HCT116 (cell line): Measurements from ENCODE around the gene TMEM178B. TPM values are rescaled to one million over a fixed set of nuclear protein-coding genes. Genes with fewer than 3 reads are reported as not detected.

Experiments used
- ATAC-seq: fragments of 200-7000 bp; cut with Tn5 transposase; 2 replicates; pipeline ENCODE4 v1.9.1; 2020; ENCODE audit warnings: mild to moderate bottlenecking, moderate library complexity
- BruUV-seq: library from RNA; stranded (reverse); fragments of 400-500 nt; replicated peaks from 2 replicates; lab custom pipeline; 2021; lab: Mats Ljungman, UMichigan
- CTCF ChIA-PET: fragments of 300-600 bp; sonication (Branson Sonifier 250); formaldehyde crosslinking; loops from one replicate; lab custom pipeline; 2021; ENCODE audit warnings: antibody characterized with exemption; lab: Charles Lee
- POLR2A ChIA-PET: fragments of 300-600, 350-600 bp; sonication (Branson Sonifier 250); formaldehyde crosslinking; loops from one replicate; lab custom pipeline; 2021; ENCODE audit warnings: antibody characterized with exemption; lab: Charles Lee
- RAD21 ChIA-PET, 2 experiments: fragments of 300-600 bp; sonication (Branson Sonifier 250); formaldehyde crosslinking; loops; one replicate each; lab custom pipeline; 2023; ENCODE audit warnings: low total read pairs in 2 of 2; ENCODE audit not compliant: uncharacterized antibody in 2 of 2, unreplicated experiment in 2 of 2, low non-redundant PET in 1 of 2; lab: Charles Lee
- DNase-seq: peaks from one replicate; pipeline ENCODE4 v3.0.0-alpha.2; 2010; ENCODE audit warnings: low read depth, low spot score
- H2AFZ ChIP-seq: fragments of 200-600 bp; shearing (Covaris generic), sonication (generic); 2 replicates; pipeline ENCODE4 v1.6.1; 2017; ENCODE audit warnings: low read depth, mixed run types, mixed read lengths, antibody characterized with exemption, low read length; ENCODE audit not compliant: poor library complexity, severe bottlenecking
- H3K27ac ChIP-seq: 2 replicates; pipeline ENCODE4 v1.5.1; 2012; ENCODE audit warnings: low read depth, low read length
- H3K27me3 ChIP-seq: fragments of 200-600 bp; sonication (generic); 2 replicates; pipeline ENCODE4 v1.6.1; 2016; ENCODE audit warnings: mixed run types, low read length, mixed read lengths; ENCODE audit not compliant: insufficient read depth
- H3K36me3 ChIP-seq, 2 experiments: fragments of 200-500 bp in 1 of 2; fragments of 200-600 bp in 1 of 2; sonication (Bioruptor generic) in 1 of 2; sonication (generic) in 1 of 2; 2 replicates each; pipeline versions ENCODE4 v1.5.1 to v1.6.1; 2014 to 2016; ENCODE audit warnings: low read length in 2 of 2, inconsistent platforms in 1 of 2, mixed read lengths in 1 of 2, mixed run types in 1 of 2; ENCODE audit not compliant: insufficient read depth in 2 of 2, control insufficient read depth in 1 of 2
- H3K4me1 ChIP-seq, 2 experiments: fragments of 200-600 bp in 1 of 2; sonication (generic) in 1 of 2; 2 replicates each; pipeline versions ENCODE4 v1.5.1 to v1.6.1; 2012 to 2017; ENCODE audit warnings: low read length in 2 of 2, inconsistent platforms in 1 of 2, mild to moderate bottlenecking in 1 of 2, mixed read lengths in 1 of 2, mixed run types in 1 of 2, moderate library complexity in 1 of 2; ENCODE audit not compliant: insufficient read depth in 2 of 2, control insufficient read depth in 1 of 2
- H3K4me2 ChIP-seq: fragments of 200-600 bp; sonication (generic); 2 replicates; pipeline ENCODE4 v1.6.1; 2017; ENCODE audit warnings: mixed run types, low read length, mixed read lengths
- H3K4me3 ChIP-seq, 2 experiments: fragments of 200-600 bp in 1 of 2; sonication (generic) in 1 of 2; replicated peaks in 1 of 2; 2 replicates each; pipeline ENCODE4 v1.5.1; 2011 to 2016; ENCODE audit warnings: low read length in 2 of 2, control low read depth in 1 of 2, low read depth in 1 of 2, mild to moderate bottlenecking in 1 of 2, mixed read lengths in 1 of 2, mixed run types in 1 of 2
- H3K79me2 ChIP-seq: fragments of 200-600 bp; sonication (generic); 2 replicates; pipeline ENCODE4 v1.6.1; 2017; ENCODE audit warnings: mild to moderate bottlenecking, mixed run types, low read length, moderate library complexity, mixed read lengths; ENCODE audit not compliant: insufficient read depth
- H3K9ac ChIP-seq: fragments of 200-600 bp; sonication (generic); 2 replicates; pipeline ENCODE4 v1.6.1; 2016; ENCODE audit warnings: low read length, mixed read lengths
- H3K9me2 ChIP-seq: fragments of 200-600 bp; sonication (generic), shearing (Covaris generic); 2 replicates; pipeline ENCODE4 v1.6.1; 2017; ENCODE audit warnings: mixed run types, mild to moderate bottlenecking, moderate library complexity; ENCODE audit not compliant: insufficient read depth
- H3K9me3 ChIP-seq, 2 experiments: fragments of 200-500 bp in 1 of 2; fragments of 200-600 bp in 1 of 2; sonication (Bioruptor generic) in 1 of 2; sonication (generic) in 1 of 2; 2 replicates each; pipeline ENCODE4 v1.6.1; 2014 to 2017; ENCODE audit warnings: low read length in 2 of 2, mixed read lengths in 2 of 2, inconsistent platforms in 1 of 2, low read depth in 1 of 2, mild to moderate bottlenecking in 1 of 2, mixed run types in 1 of 2, moderate library complexity in 1 of 2; ENCODE audit not compliant: control insufficient read depth in 1 of 2, insufficient read depth in 1 of 2
- H4K20me1 ChIP-seq: fragments of 200-600 bp; sonication (generic), shearing (Covaris generic); 2 replicates; pipeline ENCODE4 v1.6.1; 2017; ENCODE audit warnings: mixed run types, mild to moderate bottlenecking, moderate library complexity; ENCODE audit not compliant: insufficient read depth
- CBX3 ChIP-seq: IDR thresholded peaks from 2 replicates; pipeline ENCODE4 v1.6.1; 2012; ENCODE audit warnings: low read depth
- CEBPB ChIP-seq: IDR thresholded peaks from 2 replicates; pipeline ENCODE4 v1.6.1; 2012; ENCODE audit warnings: low read depth
- EGR1 ChIP-seq: IDR thresholded peaks from 2 replicates; pipeline ENCODE4 v1.6.1; 2012; ENCODE audit warnings: low read depth
- ELF1 ChIP-seq: IDR thresholded peaks from 2 replicates; pipeline ENCODE4 v1.6.1; 2012; ENCODE audit warnings: low read depth, borderline replicate concordance
- EZH2phosphoT487 ChIP-seq: fragments of 200-600 bp; IDR thresholded peaks from 2 replicates; pipeline ENCODE4 v1.6.1; 2018; ENCODE audit warnings: antibody characterized with exemption, borderline replicate concordance
- FOSL1 ChIP-seq: IDR thresholded peaks from 2 replicates; pipeline ENCODE4 v1.6.1; 2012; ENCODE audit warnings: low read depth
- JUND ChIP-seq: IDR thresholded peaks from 2 replicates; pipeline ENCODE4 v1.6.1; 2012
- POLR2A ChIP-seq: IDR thresholded peaks from 2 replicates; pipeline ENCODE4 v1.7.0; 2011; ENCODE audit warnings: borderline replicate concordance; ENCODE audit not compliant: insufficient read depth, insufficient read length; ENCODE audit errors: extremely low read depth
- POLR2AphosphoS5 ChIP-seq: IDR thresholded peaks from 2 replicates; pipeline ENCODE4 v1.6.1; 2011; ENCODE audit warnings: mild to moderate bottlenecking, low read depth, low read length, moderate library complexity
- REST ChIP-seq: IDR thresholded peaks from 2 replicates; pipeline ENCODE4 v1.6.1; 2012; ENCODE audit warnings: low read depth
- SRF ChIP-seq: IDR thresholded peaks from 2 replicates; pipeline ENCODE4 v1.6.1; 2012; ENCODE audit warnings: low read depth
- TCF7L2 ChIP-seq: IDR thresholded peaks from 2 replicates; pipeline ENCODE4 v1.7.0; 2011; ENCODE audit warnings: borderline replicate concordance, inconsistent platforms; ENCODE audit not compliant: insufficient read depth, insufficient read length; ENCODE audit errors: extremely low read depth
- YY1 ChIP-seq: IDR thresholded peaks from 2 replicates; pipeline ENCODE4 v1.6.1; 2011; ENCODE audit warnings: low read length, low read depth, moderate library complexity, mild to moderate bottlenecking; ENCODE audit not compliant: insufficient replicate concordance; ENCODE audit errors: extremely low read depth
- ZBTB33 ChIP-seq: IDR thresholded peaks from 2 replicates; pipeline ENCODE4 v1.6.1; 2011; ENCODE audit warnings: mild to moderate bottlenecking, low read length, moderate library complexity; ENCODE audit not compliant: insufficient replicate concordance; ENCODE audit errors: extremely low read depth
- ZFX ChIP-seq: fragments of 450-650 bp; IDR thresholded peaks from 2 replicates; pipeline ENCODE4 v1.6.1; 2017
- ZNF274 ChIP-seq: fragments of 200-500 bp; sonication (Bioruptor generic); IDR thresholded peaks from 2 replicates; pipeline ENCODE4 v1.6.1; 2014; ENCODE audit warnings: mild to moderate bottlenecking, low read depth, low read length, inconsistent platforms
- intact Hi-C: fragments of 100-400 bp; cut with micrococcal nuclease; formaldehyde crosslinking; loops from 2 replicates; pipeline ENCODE4 v1.10.0; 2022
- total RNA-seq: library from RNA; stranded (reverse); gene quantifications from one replicate; pipeline ENCODE4 v1.2.1, GENCODE V29; 2021; ENCODE audit not compliant: unreplicated experiment
- TF ChIP-seq, protein P1 (sequence below): IDR thresholded peaks from 2 replicates; pipeline ENCODE4 v1.6.1; 2012
- TF ChIP-seq, protein P2 (sequence below): IDR thresholded peaks from 2 replicates; pipeline ENCODE4 v1.6.1; 2012

The TMEM178B gene
- total RNA-seq, 1 experiment from 2014 or later = 0.02 TPM

- POLR2A ChIA-PET = no interaction called here
- ATAC-seq = no peak
- TF ChIP-seq EZH2phosphoT487 (no peak), FOSL1 (no peak), ZBTB33 (no peak), REST (no peak), JUND (no peak), ZFX (no peak), CEBPB (no peak), EGR1 (no peak), POLR2AphosphoS5 (no peak), ELF1 (no peak), POLR2A (no peak), CBX3 (no peak), YY1 (no peak), SRF (no peak), ZNF274 (no peak), TCF7L2 (no peak)
- TF ChIP-seq, protein P1, sequence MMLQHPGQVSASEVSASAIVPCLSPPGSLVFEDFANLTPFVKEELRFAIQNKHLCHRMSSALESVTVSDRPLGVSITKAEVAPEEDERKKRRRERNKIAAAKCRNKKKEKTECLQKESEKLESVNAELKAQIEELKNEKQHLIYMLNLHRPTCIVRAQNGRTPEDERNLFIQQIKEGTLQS = no peak
- TF ChIP-seq, protein P2, sequence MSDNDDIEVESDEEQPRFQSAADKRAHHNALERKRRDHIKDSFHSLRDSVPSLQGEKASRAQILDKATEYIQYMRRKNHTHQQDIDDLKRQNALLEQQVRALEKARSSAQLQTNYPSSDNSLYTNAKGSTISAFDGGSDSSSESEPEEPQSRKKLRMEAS = no peak
- TF ChIP-seq, all 23 proteins: peak for 0
- Histone ChIP-seq H3K9ac (no peak overlapping the region), H3K4me3 (no peak overlapping the region), H3K27me3 (peaks cover 28% of the 10 kb centered on the region), H3K9me2 (no peaks in the 10 kb centered on the region), H3K27ac (no peak overlapping the region), H3K79me2 (no peaks in the 10 kb centered on the region), H2AFZ (no peak overlapping the region), H3K4me1 (no peaks in the 10 kb centered on the region), H3K4me2 (no peak overlapping the region), H4K20me1 (no peaks in the 10 kb centered on the region), H3K9me3 (no peaks in the 10 kb centered on the region), H3K36me3 (no peaks in the 10 kb centered on the region)
- intact Hi-C loops = no loop called here
- CTCF ChIA-PET = no interaction called here
- BruUV-seq = no TSS peak
- DNase-seq = no peak
- RAD21 ChIA-PET = no interaction called here
Observed at GRCh38 chr7:141128931-141129330, 55.1 kb downstream of the TMEM178B start.
